Lower lobe of right lung (tissue), 2 donors: ENCODE data around the gene AGER. TPM values are rescaled to one million over a fixed set of nuclear protein-coding genes. Genes with fewer than 3 reads are reported as not detected.
"Not testable (repeated sequence)": the region's sequence is repeated elsewhere in the genome, so short reads cannot be mapped to it uniquely, and the experiment has no call there.

Experiments
- ATAC-seq, 2 donors: fragments of 200-7000 bp; cut with Tn5 transposase; one replicate each; pipeline ENCODE4 v1.9.1; 2020 to 2022; ENCODE audit warnings: mild to moderate bottlenecking in 2 of 2, moderate library complexity in 2 of 2
- DNase-seq: peaks from one replicate; pipeline ENCODE4 v3.0.0-alpha.2; 2020
- H3K27ac ChIP-seq: fragments of 200-600 bp; one replicate; pipeline ENCODE4 v1.8.0; 2022
- H3K27me3 ChIP-seq: fragments of 200-600 bp; one replicate; pipeline ENCODE4 v1.8.0; 2022; ENCODE audit warnings: low read depth
- H3K36me3 ChIP-seq: fragments of 200-600 bp; one replicate; pipeline ENCODE4 v1.8.0; 2022; ENCODE audit warnings: mild to moderate bottlenecking
- H3K4me1 ChIP-seq: fragments of 200-600 bp; one replicate; pipeline ENCODE4 v1.8.0; 2022
- H3K4me3 ChIP-seq: fragments of 200-600 bp; one replicate; pipeline ENCODE4 v1.8.0; 2022; ENCODE audit warnings: mild to moderate bottlenecking
- H3K9me3 ChIP-seq: fragments of 200-600 bp; one replicate; pipeline ENCODE4 v1.8.0; 2022
- CTCF ChIP-seq: fragments of 200-600 bp; IDR thresholded peaks from one replicate; pipeline ENCODE4 v1.8.0; 2022; ENCODE audit warnings: antibody characterized with exemption, mild to moderate bottlenecking
- intact Hi-C: fragments of 100-400 bp; cut with DNase I; formaldehyde crosslinking; loops from one replicate; pipeline ENCODE4 v1.11.0; 2022
- total RNA-seq: library from RNA; stranded (reverse); fragmentation: NEBNext Ultra II Directional; extraction: Animal tissue kit (Norgen Biotek cat#: 25700); gene quantifications from one replicate; pipeline ENCODE4 v1.2.1, GENCODE V29; 2021
- donor health status: DM: no; HTN: yes; CAD: no; lungs with severe emphysema.

AGER gene
- total RNA-seq, 1 donor from 2014 or later: 882 TPM

GRCh38 chr6:32194825-32195651, 11.0 kb upstream of the AGER start:
- ATAC-seq (no peak), DNase-seq (no peak)
- no peaks in the 10 kb centered on the region for H3K9me3 ChIP-seq
- no peak for TF ChIP-seq CTCF
- no peaks in the 10 kb centered on the region for H3K36me3 ChIP-seq
- H3K4me3 ChIP-seq: peak overlapping the region; percentile 49
- H3K27ac ChIP-seq: peak overlapping the region; percentile 91
- intact Hi-C loops: no loop called here
- peaks cover 56% of the 10 kb centered on the region for H3K4me1 ChIP-seq
- H3K27me3 ChIP-seq: no peaks in the 10 kb centered on the region

- peak overlapping the region; percentile 49 for H3K4me3 ChIP-seq
- no peak for ATAC-seq
Observed at GRCh38 chr6:32194388-32194787, 10.3 kb upstream of the AGER start.

GRCh38 chr6:32193096-32193495, 9.0 kb upstream of the AGER start:
- peak overlapping the region; percentile 91 for H3K27ac ChIP-seq
- H3K27me3 ChIP-seq, H3K9me3 ChIP-seq, H3K36me3 ChIP-seq, ATAC-seq, DNase-seq, intact Hi-C loops: not testable (repeated sequence)
- peak overlapping the region; percentile 76 for H3K4me3 ChIP-seq
- peaks cover 69% of the 10 kb centered on the region for H3K4me1 ChIP-seq

More at GRCh38 chr6:32194388-32194787, 10.3 kb upstream of the AGER start:
- H3K4me1 ChIP-seq: peaks cover 56% of the 10 kb centered on the region
- H3K9me3 ChIP-seq: no peaks in the 10 kb centered on the region
- DNase-seq: no peak
- H3K36me3 ChIP-seq: no peaks in the 10 kb centered on the region
- intact Hi-C loops: no loop called here
- TF ChIP-seq CTCF: no peak
- H3K27ac ChIP-seq: peak overlapping the region; percentile 91
- H3K27me3 ChIP-seq: no peaks in the 10 kb centered on the region

GRCh38 chr6:32192608-32193039, 8.6 kb upstream of the AGER start, which contains the start of gene GPSM3:
Gene GPSM3, minus strand, starts transcription at chr6:32192643. Its CDS starts 130 bp downstream, at chr6:32192513.
- peaks cover 73% of the 10 kb centered on the region for H3K4me1 ChIP-seq
- peak; percentile 82 for DNase-seq
- TF ChIP-seq CTCF: no peak

GRCh38 chr6:32191696-32192607, 7.9 kb upstream of the AGER start:
- H3K4me1 ChIP-seq: peaks cover 73% of the 10 kb centered on the region
- peak overlapping the region; percentile 91 for H3K27ac ChIP-seq
- H3K27me3 ChIP-seq: no peaks in the 10 kb centered on the region
- ATAC-seq (no peak), DNase-seq (no peak)
- no peaks in the 10 kb centered on the region for H3K9me3 ChIP-seq
- intact Hi-C loops: no loop called here
- peaks cover 16% of the 10 kb centered on the region for H3K36me3 ChIP-seq
- no peak for TF ChIP-seq CTCF
- peak overlapping the region; percentile 76 for H3K4me3 ChIP-seq

More at GRCh38 chr6:32192608-32193039, 8.6 kb upstream of the AGER start, which contains the start of gene GPSM3:
- Histone ChIP-seq H3K4me3 (peak within 1 kb of the TSS; percentile 76), H3K36me3 (peaks cover 9% of the 10 kb centered on the region), H3K27me3 (no peaks in the 10 kb centered on the region), H3K27ac (peak within 1 kb of the TSS; percentile 91), H3K9me3 (no peaks in the 10 kb centered on the region)
- ATAC-seq: no peak
- intact Hi-C loops: no loop called here
